Dedifferentiated amniotic fluid mesenchymal stem cell (primary cell): ENCODE data around the gene DROSHA.
"Not testable (repeated sequence)": the region's sequence is repeated elsewhere in the genome, so short reads cannot be mapped to it uniquely, and the experiment has no call there.

Experiments
- DNase-seq: peaks from one replicate; pipeline ENCODE4 v3.0.0-alpha.2; 2016; ENCODE audit errors: extremely low spot score

The DROSHA gene

GRCh38 chr5:31415960-31416359, 115.9 kb downstream of the DROSHA start:
- DNase-seq, result no peak

GRCh38 chr5:31415009-31415923, 116.6 kb downstream of the DROSHA start:
- DNase-seq, result no peak

GRCh38 chr5:31413030-31413812, 118.7 kb downstream of the DROSHA start:
- DNase-seq, result no peak

- DNase-seq, result no peak
Observed at GRCh38 chr5:31412324-31412723, 119.6 kb downstream of the DROSHA start.

GRCh38 chr5:31410089-31410488, 121.8 kb downstream of the DROSHA start:
- DNase-seq, result no peak

GRCh38 chr5:31408814-31409213, 123.1 kb downstream of the DROSHA start:
- no peak for DNase-seq

GRCh38 chr5:31407921-31408693, 123.8 kb downstream of the DROSHA start:
- DNase-seq, result no peak

GRCh38 chr5:31404325-31404724, 127.6 kb downstream of the DROSHA start:
- no peak for DNase-seq

GRCh38 chr5:31401691-31402090, 130.2 kb downstream of the DROSHA start:
- no peak for DNase-seq

- DNase-seq, result no peak
Observed at GRCh38 chr5:31397926-31398557, 133.9 kb downstream of the DROSHA start.

GRCh38 chr5:31396611-31397295, 135.1 kb downstream of the DROSHA start:
- DNase-seq, result no peak

GRCh38 chr5:31395450-31396045, 136.3 kb downstream of the DROSHA start:
- DNase-seq, result not testable (repeated sequence)

- no peak for DNase-seq
Observed at GRCh38 chr5:31393126-31393525, 138.8 kb downstream of the DROSHA start.

GRCh38 chr5:31392061-31392460, 139.8 kb downstream of the DROSHA start:
- DNase-seq, result no peak

GRCh38 chr5:31390256-31390655, 141.6 kb downstream of the DROSHA start:
- no peak for DNase-seq

GRCh38 chr5:31385774-31386537, 145.9 kb downstream of the DROSHA start:
- no peak for DNase-seq

- DNase-seq, result no peak
Observed at GRCh38 chr5:31383734-31384133, 148.2 kb downstream of the DROSHA start.

GRCh38 chr5:31382051-31382878, 149.6 kb downstream of the DROSHA start:
- DNase-seq, result no peak

GRCh38 chr5:31381299-31381698, 150.6 kb downstream of the DROSHA start:
- no peak for DNase-seq
